Measurements from ENCODE around the gene HIVEP3. TPM values are rescaled to one million over a fixed set of nuclear protein-coding genes. Genes with fewer than 3 reads are reported as not detected.

HIVEP3 gene
- total RNA-seq, 4 donors from 2014 or later = 4.2 to 6.5 (median 4.7) TPM

- WGBS, 2 donors = 66 to 86% methylated on average over 3 of the region's 3 CpGs
- TF ChIP-seq POLR2A (IDR thresholded peaks at IDR 0.05) = no peak
- no peak for TF ChIP-seq CTCF (IDR thresholded peaks at IDR 0.05)
- no peak for TF ChIP-seq EP300 (IDR thresholded peaks at IDR 0.05)
Observed at GRCh38 chr1:41883507-41883906, 35.2 kb downstream of the HIVEP3 start.

GRCh38 chr1:41882486-41882885, 36.2 kb downstream of the HIVEP3 start:
- H3K4me1 ChIP-seq = peaks cover 0 to 32% (median 4%) of the 10 kb centered on the region in 4 donors
- DNase-seq (ENCODE audit: low spot score in 2 of 2) = no peak

More at GRCh38 chr1:41883507-41883906, 35.2 kb downstream of the HIVEP3 start:
- DNase-seq (ENCODE audit: low spot score in 2 of 2) = no peak
- H3K27me3 ChIP-seq = no peaks in the 10 kb centered on the region
- no peaks in the 10 kb centered on the region for H3K9me3 ChIP-seq
- H3K4me1 ChIP-seq = peaks cover 0 to 26% (median 2%) of the 10 kb centered on the region in 4 donors
- no peaks in the 10 kb centered on the region for H3K36me3 ChIP-seq
- H3K27ac ChIP-seq = no peak overlapping the region
- H3K4me3 ChIP-seq = no peak overlapping the region

GRCh38 chr1:41882068-41882477, 36.6 kb downstream of the HIVEP3 start:
- WGBS, 2 donors = 70 to 82% methylated on average over 5 of the region's 5 CpGs
- DNase-seq (ENCODE audit: low spot score in 2 of 2) = no peak

More at GRCh38 chr1:41882486-41882885, 36.2 kb downstream of the HIVEP3 start:
- no peaks in the 10 kb centered on the region for H3K27me3 ChIP-seq
- H3K27ac ChIP-seq = no peak overlapping the region
- no peak overlapping the region for H3K4me3 ChIP-seq
- H3K9me3 ChIP-seq = no peaks in the 10 kb centered on the region
- TF ChIP-seq CTCF (IDR thresholded peaks at IDR 0.05) (no peak), EP300 (IDR thresholded peaks at IDR 0.05) (no peak), POLR2A (IDR thresholded peaks at IDR 0.05) (no peak)
- no peaks in the 10 kb centered on the region for H3K36me3 ChIP-seq

GRCh38 chr1:41880950-41881885, 37.5 kb downstream of the HIVEP3 start:
- no peaks in the 10 kb centered on the region for H3K27me3 ChIP-seq
- DNase-seq (ENCODE audit: low spot score in 2 of 2) = no peak
- H3K4me1 ChIP-seq = peaks cover 0 to 45% (median 9%) of the 10 kb centered on the region in 4 donors
- TF ChIP-seq POLR2A (IDR thresholded peaks at IDR 0.05) (no peak), EP300 (IDR thresholded peaks at IDR 0.05) (no peak), CTCF (IDR thresholded peaks at IDR 0.05) (no peak)
- no peaks in the 10 kb centered on the region for H3K9me3 ChIP-seq
- H3K27ac ChIP-seq = peak overlapping the region in 1 of 4 donors; percentile 28
- H3K4me3 ChIP-seq = no peak overlapping the region
- WGBS, 2 donors = 59 to 65% methylated on average over 5 of the region's 5 CpGs
- no peaks in the 10 kb centered on the region for H3K36me3 ChIP-seq

More at GRCh38 chr1:41882068-41882477, 36.6 kb downstream of the HIVEP3 start:
- no peak for TF ChIP-seq EP300 (IDR thresholded peaks at IDR 0.05)
- no peak for TF ChIP-seq CTCF (IDR thresholded peaks at IDR 0.05)
- no peak for TF ChIP-seq POLR2A (IDR thresholded peaks at IDR 0.05)
- no peaks in the 10 kb centered on the region for H3K27me3 ChIP-seq
- H3K4me3 ChIP-seq = no peak overlapping the region
- H3K36me3 ChIP-seq = no peaks in the 10 kb centered on the region
- H3K27ac ChIP-seq = no peak overlapping the region
- H3K4me1 ChIP-seq = peaks cover 0 to 36% (median 6%) of the 10 kb centered on the region in 4 donors
- no peaks in the 10 kb centered on the region for H3K9me3 ChIP-seq

GRCh38 chr1:41880261-41880660, 38.5 kb downstream of the HIVEP3 start:
- no peaks in the 10 kb centered on the region for H3K27me3 ChIP-seq
- WGBS, 2 donors = 80 to 85% methylated on average over 4 of the region's 4 CpGs
- no peak overlapping the region for H3K4me3 ChIP-seq
- peaks cover 0 to 46% (median 9%) of the 10 kb centered on the region in 4 donors for H3K4me1 ChIP-seq
- H3K9me3 ChIP-seq = no peaks in the 10 kb centered on the region
- TF ChIP-seq POLR2A (IDR thresholded peaks at IDR 0.05) (no peak), CTCF (IDR thresholded peaks at IDR 0.05) (no peak), EP300 (IDR thresholded peaks at IDR 0.05) (no peak)
- no peaks in the 10 kb centered on the region for H3K36me3 ChIP-seq
- no peak for DNase-seq (ENCODE audit: low spot score in 2 of 2)
- no peak overlapping the region for H3K27ac ChIP-seq

All from tibial nerve (tissue), 4 donors.